Smooth muscle cell (in vitro differentiated cells): ENCODE results near the gene GLIPR2. TPM values are rescaled to one million over a fixed set of nuclear protein-coding genes. Genes with fewer than 3 reads are reported as not detected.

Experiments
- DNase-seq: peaks from one replicate; lab custom pipeline; 2025; ENCODE audit not compliant: unreplicated experiment; lab: John Stamatoyannopoulos, UW
- H2AFZ ChIP-seq: fragments of 200-600 bp; sonication (generic); 2 replicates; pipeline ENCODE4 v1.6.0; 2016; ENCODE audit warnings: antibody characterized with exemption, low read depth, mild to moderate bottlenecking
- H3F3A ChIP-seq: fragments of 200-600 bp; sonication (generic); 2 replicates; pipeline ENCODE4 v1.6.0; 2017; ENCODE audit warnings: antibody characterized with exemption, low read depth
- H3K27ac ChIP-seq: fragments of 200-600 bp; sonication (generic); 2 replicates; pipeline ENCODE4 v1.5.1; 2016; ENCODE audit warnings: low read depth, mild to moderate bottlenecking
- H3K27me3 ChIP-seq: fragments of 200-600 bp; sonication (generic); 2 replicates; pipeline ENCODE4 v1.6.1; 2016; ENCODE audit warnings: low read depth, mild to moderate bottlenecking
- H3K36me3 ChIP-seq: fragments of 200-600 bp; sonication (generic); 2 replicates; pipeline ENCODE4 v1.5.1; 2016; ENCODE audit warnings: low read depth
- H3K4me1 ChIP-seq: fragments of 200-600 bp; sonication (generic); 2 replicates; pipeline ENCODE4 v1.5.1; 2016; ENCODE audit warnings: low read depth
- H3K4me2 ChIP-seq: fragments of 200-600 bp; sonication (generic); 2 replicates; pipeline ENCODE4 v1.6.0; 2016; ENCODE audit warnings: mild to moderate bottlenecking
- H3K4me3 ChIP-seq: fragments of 200-600 bp; sonication (generic); 2 replicates; pipeline ENCODE4 v1.5.1; 2016; ENCODE audit warnings: mild to moderate bottlenecking
- H3K79me2 ChIP-seq: fragments of 200-600 bp; sonication (generic); 2 replicates; pipeline ENCODE4 v1.6.0; 2016; ENCODE audit warnings: low read depth, mild to moderate bottlenecking
- H3K9ac ChIP-seq: fragments of 200-600 bp; sonication (generic); 2 replicates; pipeline ENCODE4 v1.6.0; 2016; ENCODE audit warnings: low read depth
- H3K9me3 ChIP-seq: fragments of 200-600 bp; sonication (generic); replicated peaks from 2 replicates; pipeline ENCODE4 v1.5.1; 2016; ENCODE audit warnings: low read depth
- H4K20me1 ChIP-seq: fragments of 200-600 bp; sonication (generic); 2 replicates; pipeline ENCODE4 v1.6.0; 2016; ENCODE audit warnings: low read depth
- CTCF ChIP-seq: fragments of 200-600 bp; sonication (generic); IDR thresholded peaks from 2 replicates; pipeline ENCODE4 v1.5.1; 2017; ENCODE audit warnings: borderline replicate concordance, mild to moderate bottlenecking, antibody characterized with exemption; ENCODE audit not compliant: insufficient read depth, poor library complexity, severe bottlenecking
- WGBS: methylation state at CpG from one replicate; pipeline ENCODE4 v1.1.7; 2016; ENCODE audit warnings: low lambda C conversion rate; 5-methylcytosine and 5-hydroxymethylcytosine counted together
- polyA plus RNA-seq: library from polyadenylated mRNA; unstranded; fragments of >200 nt; fragmentation: Nextera tagmentation; extraction: Ambion mirVana; gene quantifications from 2 replicates; pipeline ENCODE4 v1.2.1, GENCODE V29; 2016
- total RNA-seq: library from RNA; depleted of rRNA; stranded (reverse); fragments of >200 nt; gene quantifications from 2 replicates; pipeline ENCODE4 v1.2.3, GENCODE V29; 2014

Gene GLIPR2
- total and polyA plus RNA-seq, 2 experiments from 2014 or later: 30.7 to 121 TPM

- H3K27ac ChIP-seq: peak overlapping the region; percentile 14
- no peak overlapping the region for H3K4me2 ChIP-seq
- WGBS: 42% methylated on average over 3 of the region's 3 CpGs
- no peaks in the 10 kb centered on the region for H3F3A ChIP-seq
- H3K36me3 ChIP-seq: no peaks in the 10 kb centered on the region
- no peaks in the 10 kb centered on the region for H4K20me1 ChIP-seq
- no peak overlapping the region for H2AFZ ChIP-seq
- no peaks in the 10 kb centered on the region for H3K79me2 ChIP-seq
- no peak for TF ChIP-seq CTCF
- no peaks in the 10 kb centered on the region for H3K9me3 ChIP-seq
- no peaks in the 10 kb centered on the region for H3K27me3 ChIP-seq
- H3K4me3 ChIP-seq: no peak overlapping the region
- DNase-seq: no peak
- H3K4me1 ChIP-seq: peaks cover 4% of the 10 kb centered on the region
- no peak overlapping the region for H3K9ac ChIP-seq
These were observed 19.9 kb upstream of the GLIPR2 start for GRCh38 chr9:36116593-36116992.

- Histone ChIP-seq H3F3A (no peaks in the 10 kb centered on the region), H3K36me3 (peaks cover 5% of the 10 kb centered on the region), H3K4me2 (no peak overlapping the region), H3K79me2 (no peaks in the 10 kb centered on the region), H3K9me3 (no peaks in the 10 kb centered on the region), H3K27me3 (no peaks in the 10 kb centered on the region), H3K4me3 (no peak overlapping the region), H4K20me1 (no peaks in the 10 kb centered on the region), H2AFZ (no peak overlapping the region), H3K27ac (no peak overlapping the region), H3K9ac (no peak overlapping the region), H3K4me1 (peaks cover 4% of the 10 kb centered on the region)
- 90% methylated on average over 2 of the region's 2 CpGs for WGBS
- DNase-seq: no peak
- no peak for TF ChIP-seq CTCF
These were observed 18.3 kb upstream of the GLIPR2 start for GRCh38 chr9:36118201-36118600.

GRCh38 chr9:36118706-36119105, 17.8 kb upstream of the GLIPR2 start:
- no peak overlapping the region for H2AFZ ChIP-seq
- no peak overlapping the region for H3K27ac ChIP-seq
- H3K4me3 ChIP-seq: no peak overlapping the region
- H4K20me1 ChIP-seq: no peaks in the 10 kb centered on the region
- H3K79me2 ChIP-seq: no peaks in the 10 kb centered on the region
- WGBS: 74% methylated on average over 15 of the region's 15 CpGs
- H3K27me3 ChIP-seq: no peaks in the 10 kb centered on the region
- no peak overlapping the region for H3K4me2 ChIP-seq
- peaks cover 2% of the 10 kb centered on the region for H3K4me1 ChIP-seq
- no peaks in the 10 kb centered on the region for H3K9me3 ChIP-seq
- TF ChIP-seq CTCF: no peak
- H3K9ac ChIP-seq: no peak overlapping the region
- DNase-seq: no peak
- H3F3A ChIP-seq: no peaks in the 10 kb centered on the region
- H3K36me3 ChIP-seq: peaks cover 10% of the 10 kb centered on the region

GRCh38 chr9:36119476-36119875, 17.1 kb upstream of the GLIPR2 start:
- Histone ChIP-seq H3K9me3 (no peaks in the 10 kb centered on the region), H3K36me3 (peaks cover 14% of the 10 kb centered on the region), H3K27me3 (no peaks in the 10 kb centered on the region), H4K20me1 (no peaks in the 10 kb centered on the region), H3K27ac (no peak overlapping the region), H3K4me2 (no peak overlapping the region), H3K79me2 (no peaks in the 10 kb centered on the region), H3K4me1 (no peaks in the 10 kb centered on the region), H3K4me3 (no peak overlapping the region), H3F3A (no peaks in the 10 kb centered on the region), H2AFZ (no peak overlapping the region), H3K9ac (no peak overlapping the region)
- 77% methylated on average over 7 of the region's 7 CpGs for WGBS
- no peak for TF ChIP-seq CTCF
- no peak for DNase-seq
